Brain microvascular endothelial cell (primary cell): ENCODE results near the gene TUBB6.
A peak's percentile ranks its signal among the peaks of the same experiment; 100 is the strongest.

Experiments used
- DNase-seq: peaks from one replicate; pipeline ENCODE4 v3.0.0-alpha.2; 2020
- H3K27ac ChIP-seq: fragments of 250-450 bp; sonication (Bioruptor Pico); 2 replicates; pipeline ENCODE4 v1.5.1; 2020; ENCODE audit warnings: mild to moderate bottlenecking, moderate library complexity
- H3K27me3 ChIP-seq: fragments of 250-450 bp; sonication (Bioruptor Pico); replicated peaks from 2 replicates; pipeline ENCODE4 v1.5.1; 2020; ENCODE audit warnings: mild to moderate bottlenecking
- H3K36me3 ChIP-seq: fragments of 250-450 bp; sonication (Bioruptor Pico); replicated peaks from 2 replicates; pipeline ENCODE4 v1.5.1; 2020; ENCODE audit warnings: mild to moderate bottlenecking
- H3K4me3 ChIP-seq: 2 replicates; pipeline ENCODE4 v1.5.1; 2011; ENCODE audit warnings: low read depth, mild to moderate bottlenecking, control low read depth, low read length, moderate library complexity
- CTCF ChIP-seq: IDR thresholded peaks from 2 replicates; pipeline ENCODE4 v1.5.1; 2011; ENCODE audit warnings: low read depth, mild to moderate bottlenecking, moderate library complexity, low read length, control low read depth, inconsistent platforms; ENCODE audit errors: missing control alignments
- in situ Hi-C: cut with HindIII; loops from 2 replicates; pipeline ENCODE4 v1.10.0; 2017; ENCODE audit warnings: low sequenced_read_pairs, low pct_ligation_motif_present

Gene TUBB6

GRCh38 chr18:12327510-12328178 is 19.6 kb downstream of the TUBB6 start:
- peak; percentile 84 for DNase-seq
- Histone ChIP-seq H3K27ac (no peak overlapping the region), H3K27me3 (no peaks in the 10 kb centered on the region), H3K36me3 (peaks cover 56% of the 10 kb centered on the region), H3K4me3 (no peak overlapping the region)
- in situ Hi-C loops: no loop called here
- peak; percentile 95 for TF ChIP-seq CTCF

- in situ Hi-C loops: no loop called here
- H3K4me3 ChIP-seq: no peak overlapping the region
- no peak for DNase-seq
- no peak overlapping the region for H3K27ac ChIP-seq
- peaks cover 52% of the 10 kb centered on the region for H3K36me3 ChIP-seq
- H3K27me3 ChIP-seq: no peaks in the 10 kb centered on the region
- TF ChIP-seq CTCF: no peak
These were observed 20.3 kb downstream of the TUBB6 start for GRCh38 chr18:12328179-12328823.

- no peak for DNase-seq
- Histone ChIP-seq H3K36me3 (peaks cover 53% of the 10 kb centered on the region), H3K4me3 (no peak overlapping the region), H3K27me3 (no peaks in the 10 kb centered on the region), H3K27ac (no peak overlapping the region)
- TF ChIP-seq CTCF: no peak
- in situ Hi-C loops: no loop called here
These were observed 21.2 kb downstream of the TUBB6 start for GRCh38 chr18:12329125-12329698.

- no peak for DNase-seq
- H3K36me3 ChIP-seq: peaks cover 46% of the 10 kb centered on the region
- H3K27me3 ChIP-seq: no peaks in the 10 kb centered on the region
- H3K4me3 ChIP-seq: no peak overlapping the region
- no peak for TF ChIP-seq CTCF
- no peak overlapping the region for H3K27ac ChIP-seq
- in situ Hi-C loops: no loop called here
These were observed 22.7 kb downstream of the TUBB6 start for GRCh38 chr18:12330766-12331165.

- Histone ChIP-seq H3K27me3 (no peaks in the 10 kb centered on the region), H3K36me3 (peaks cover 36% of the 10 kb centered on the region), H3K4me3 (no peak overlapping the region), H3K27ac (no peak overlapping the region)
- in situ Hi-C loops: no loop called here
- DNase-seq: no peak
- TF ChIP-seq CTCF: no peak
These were observed 25.7 kb downstream of the TUBB6 start for GRCh38 chr18:12333506-12334290.
